ENCODE results near the gene DND1. TPM values are rescaled to one million over a fixed set of nuclear protein-coding genes. Genes with fewer than 3 reads are reported as not detected.

Gene DND1
- total and polyA plus RNA-seq, 2 experiments from 2014 or later, result 8.1 to 15.5 TPM

- TF ChIP-seq, protein P1, sequence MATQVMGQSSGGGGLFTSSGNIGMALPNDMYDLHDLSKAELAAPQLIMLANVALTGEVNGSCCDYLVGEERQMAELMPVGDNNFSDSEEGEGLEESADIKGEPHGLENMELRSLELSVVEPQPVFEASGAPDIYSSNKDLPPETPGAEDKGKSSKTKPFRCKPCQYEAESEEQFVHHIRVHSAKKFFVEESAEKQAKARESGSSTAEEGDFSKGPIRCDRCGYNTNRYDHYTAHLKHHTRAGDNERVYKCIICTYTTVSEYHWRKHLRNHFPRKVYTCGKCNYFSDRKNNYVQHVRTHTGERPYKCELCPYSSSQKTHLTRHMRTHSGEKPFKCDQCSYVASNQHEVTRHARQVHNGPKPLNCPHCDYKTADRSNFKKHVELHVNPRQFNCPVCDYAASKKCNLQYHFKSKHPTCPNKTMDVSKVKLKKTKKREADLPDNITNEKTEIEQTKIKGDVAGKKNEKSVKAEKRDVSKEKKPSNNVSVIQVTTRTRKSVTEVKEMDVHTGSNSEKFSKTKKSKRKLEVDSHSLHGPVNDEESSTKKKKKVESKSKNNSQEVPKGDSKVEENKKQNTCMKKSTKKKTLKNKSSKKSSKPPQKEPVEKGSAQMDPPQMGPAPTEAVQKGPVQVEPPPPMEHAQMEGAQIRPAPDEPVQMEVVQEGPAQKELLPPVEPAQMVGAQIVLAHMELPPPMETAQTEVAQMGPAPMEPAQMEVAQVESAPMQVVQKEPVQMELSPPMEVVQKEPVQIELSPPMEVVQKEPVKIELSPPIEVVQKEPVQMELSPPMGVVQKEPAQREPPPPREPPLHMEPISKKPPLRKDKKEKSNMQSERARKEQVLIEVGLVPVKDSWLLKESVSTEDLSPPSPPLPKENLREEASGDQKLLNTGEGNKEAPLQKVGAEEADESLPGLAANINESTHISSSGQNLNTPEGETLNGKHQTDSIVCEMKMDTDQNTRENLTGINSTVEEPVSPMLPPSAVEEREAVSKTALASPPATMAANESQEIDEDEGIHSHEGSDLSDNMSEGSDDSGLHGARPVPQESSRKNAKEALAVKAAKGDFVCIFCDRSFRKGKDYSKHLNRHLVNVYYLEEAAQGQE (IDR thresholded peaks at IDR 0.05; ENCODE audit: unreplicated experiment), result no peak
- no peak for TF ChIP-seq JUNB (IDR thresholded peaks at IDR 0.05; ENCODE audit: unreplicated experiment)
- no peak for TF ChIP-seq EZH2phosphoT487 (IDR thresholded peaks at IDR 0.05; ENCODE audit: unreplicated experiment)
- TF ChIP-seq ZNF114 (CRISPR knock-in tag; IDR thresholded peaks at IDR 0.05), result no peak
- no peak for TF ChIP-seq CTCF (conservative IDR thresholded peaks at IDR 0.05; ENCODE audit: low read depth in 2 of 2)
- TF ChIP-seq, protein P2, sequence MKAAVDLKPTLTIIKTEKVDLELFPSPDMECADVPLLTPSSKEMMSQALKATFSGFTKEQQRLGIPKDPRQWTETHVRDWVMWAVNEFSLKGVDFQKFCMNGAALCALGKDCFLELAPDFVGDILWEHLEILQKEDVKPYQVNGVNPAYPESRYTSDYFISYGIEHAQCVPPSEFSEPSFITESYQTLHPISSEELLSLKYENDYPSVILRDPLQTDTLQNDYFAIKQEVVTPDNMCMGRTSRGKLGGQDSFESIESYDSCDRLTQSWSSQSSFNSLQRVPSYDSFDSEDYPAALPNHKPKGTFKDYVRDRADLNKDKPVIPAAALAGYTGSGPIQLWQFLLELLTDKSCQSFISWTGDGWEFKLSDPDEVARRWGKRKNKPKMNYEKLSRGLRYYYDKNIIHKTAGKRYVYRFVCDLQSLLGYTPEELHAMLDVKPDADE (IDR thresholded peaks at IDR 0.05), result no peak
- no peak for TF ChIP-seq ZNF462 (CRISPR knock-in tag; IDR thresholded peaks at IDR 0.05)
- peak; percentile 70 for ATAC-seq
- H3K27ac Mint-ChIP-seq, result no peak overlapping the region
- Histone ChIP-seq H3K36me3 (ENCODE audit: insufficient read depth) (peaks cover 14% of the 10 kb centered on the region; the same call in 1 of the 2 replicates), H3K27me3 (ENCODE audit: insufficient read depth) (no peaks in the 10 kb centered on the region), H3K4me2 (peak overlapping the region; percentile 71), H3K79me2 (replicated peaks; ENCODE audit: insufficient read depth) (no peaks in the 10 kb centered on the region), H3K4me3 (peak overlapping the region; percentile 57), H3K4me1 (ENCODE audit: insufficient read depth) (peaks cover 6% of the 10 kb centered on the region), H3K9me2 (ENCODE audit: insufficient read depth) (no peaks in the 10 kb centered on the region), H3K27ac (ENCODE audit: low read depth) (no peak overlapping the region), H2AFZ (peak overlapping the region; percentile 52; the same call in 1 of the 2 replicates), H3F3A (replicated peaks; ENCODE audit: low read depth) (peaks cover 14% of the 10 kb centered on the region; the same call in 1 of the 2 replicates), H4K20me1 (replicated peaks; ENCODE audit: insufficient read depth) (no peaks in the 10 kb centered on the region)
- H3K27me3 Mint-ChIP-seq (ENCODE audit: insufficient read depth, low read depth, poor library complexity), result peaks cover 9% of the 10 kb centered on the region
- H3K9me3 Mint-ChIP-seq, result no peaks in the 10 kb centered on the region
- DNase-seq (ENCODE audit: low spot score), result peak; percentile 76
- peak overlapping the region; percentile 47; the same call in 2 of the 3 replicates for H3K4me3 Mint-ChIP-seq
- H3K36me3 Mint-ChIP-seq (ENCODE audit: low read depth), result peaks cover 78% of the 10 kb centered on the region
- peaks cover 9% of the 10 kb centered on the region for H3K4me1 Mint-ChIP-seq
Observed at GRCh38 chr5:140672455-140673186, 755 bp downstream of the DND1 start.

Measured in GM23338 (cell line).